AG09309 (cell line): ENCODE measurements around the gene RAPGEF2.

Experiments
- DNase-seq: peaks from one replicate; pipeline ENCODE4 v3.0.0-alpha.2; 2010; ENCODE audit warnings: low read depth
- H3K4me3 ChIP-seq: 2 replicates; pipeline ENCODE4 v1.5.1; 2011; ENCODE audit warnings: mild to moderate bottlenecking, low read depth, low read length, moderate library complexity; ENCODE audit not compliant: control insufficient read depth
- TF ChIP-seq, protein P1 (sequence below): IDR thresholded peaks from 2 replicates; pipeline ENCODE4 v1.5.1; 2011; ENCODE audit warnings: mild to moderate bottlenecking, low read depth, low read length, inconsistent platforms; ENCODE audit not compliant: insufficient read depth, control insufficient read depth; ENCODE audit errors: missing control alignments

RAPGEF2 gene

DNA sequence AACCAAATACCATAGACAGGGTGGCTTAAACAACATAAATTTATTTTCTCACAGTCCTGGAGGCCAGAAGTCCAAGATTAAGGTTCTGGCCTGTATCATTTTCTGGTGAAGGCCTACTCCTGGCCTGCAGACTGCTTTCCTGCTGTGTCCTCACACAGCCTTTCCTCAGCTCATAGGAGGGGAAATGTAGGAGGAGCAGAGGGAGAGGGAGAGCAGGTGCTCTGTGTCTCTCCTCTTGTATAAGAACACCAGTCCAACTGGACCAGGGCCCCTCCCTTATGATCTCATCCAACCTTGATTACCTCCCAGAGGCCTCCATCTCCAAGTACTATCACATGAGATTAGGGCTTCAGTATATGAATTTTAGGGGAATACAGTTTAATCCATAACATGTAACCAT, 34.3 kb downstream of the RAPGEF2 start:
- no peak for DNase-seq
- no peak overlapping the region for H3K4me3 ChIP-seq
- TF ChIP-seq, protein P1, sequence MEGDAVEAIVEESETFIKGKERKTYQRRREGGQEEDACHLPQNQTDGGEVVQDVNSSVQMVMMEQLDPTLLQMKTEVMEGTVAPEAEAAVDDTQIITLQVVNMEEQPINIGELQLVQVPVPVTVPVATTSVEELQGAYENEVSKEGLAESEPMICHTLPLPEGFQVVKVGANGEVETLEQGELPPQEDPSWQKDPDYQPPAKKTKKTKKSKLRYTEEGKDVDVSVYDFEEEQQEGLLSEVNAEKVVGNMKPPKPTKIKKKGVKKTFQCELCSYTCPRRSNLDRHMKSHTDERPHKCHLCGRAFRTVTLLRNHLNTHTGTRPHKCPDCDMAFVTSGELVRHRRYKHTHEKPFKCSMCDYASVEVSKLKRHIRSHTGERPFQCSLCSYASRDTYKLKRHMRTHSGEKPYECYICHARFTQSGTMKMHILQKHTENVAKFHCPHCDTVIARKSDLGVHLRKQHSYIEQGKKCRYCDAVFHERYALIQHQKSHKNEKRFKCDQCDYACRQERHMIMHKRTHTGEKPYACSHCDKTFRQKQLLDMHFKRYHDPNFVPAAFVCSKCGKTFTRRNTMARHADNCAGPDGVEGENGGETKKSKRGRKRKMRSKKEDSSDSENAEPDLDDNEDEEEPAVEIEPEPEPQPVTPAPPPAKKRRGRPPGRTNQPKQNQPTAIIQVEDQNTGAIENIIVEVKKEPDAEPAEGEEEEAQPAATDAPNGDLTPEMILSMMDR, result no peak

DNA sequence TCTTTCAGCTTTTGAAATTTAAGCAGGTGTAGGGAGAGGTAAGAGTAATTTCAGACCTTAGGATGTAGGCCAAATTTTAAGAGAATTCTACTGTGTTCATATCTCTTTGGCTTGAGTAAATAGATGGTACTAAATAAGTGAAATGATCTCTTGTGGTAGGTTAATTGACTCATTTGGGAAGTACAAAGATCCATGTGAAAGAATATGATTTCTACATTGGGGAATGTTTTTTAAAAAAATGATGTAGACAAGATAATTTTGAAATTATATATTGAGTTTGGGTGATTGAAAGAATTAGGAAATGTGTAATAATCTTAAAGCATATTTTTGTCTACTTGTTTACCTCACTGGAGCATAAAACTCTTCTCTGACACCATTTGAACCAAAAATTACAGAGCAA, 35.6 kb downstream of the RAPGEF2 start:
- no peak for DNase-seq
- H3K4me3 ChIP-seq, result no peak overlapping the region
- TF ChIP-seq, protein P1, result no peak

DNA sequence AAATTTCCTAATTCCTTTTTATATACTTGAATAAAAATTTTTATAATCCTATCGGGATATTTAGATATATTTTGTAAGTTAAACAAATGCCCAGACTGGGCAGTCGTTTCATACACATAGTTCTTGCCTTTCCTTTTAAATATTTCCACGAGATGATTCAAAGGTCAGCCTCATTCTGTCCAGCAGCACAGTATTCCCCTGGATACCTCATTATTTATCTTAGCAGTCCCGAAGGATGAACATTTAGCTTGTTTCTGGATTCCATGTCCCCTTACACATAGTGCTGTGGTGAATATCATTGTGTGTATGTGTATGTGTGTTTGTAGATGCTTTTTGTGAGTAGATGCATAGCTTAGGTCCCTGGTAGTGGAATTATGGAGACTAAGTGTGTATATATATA, 38.3 kb downstream of the RAPGEF2 start:
- TF ChIP-seq, protein P1, result no peak
- H3K4me3 ChIP-seq, result no peak overlapping the region
- no peak for DNase-seq

DNA sequence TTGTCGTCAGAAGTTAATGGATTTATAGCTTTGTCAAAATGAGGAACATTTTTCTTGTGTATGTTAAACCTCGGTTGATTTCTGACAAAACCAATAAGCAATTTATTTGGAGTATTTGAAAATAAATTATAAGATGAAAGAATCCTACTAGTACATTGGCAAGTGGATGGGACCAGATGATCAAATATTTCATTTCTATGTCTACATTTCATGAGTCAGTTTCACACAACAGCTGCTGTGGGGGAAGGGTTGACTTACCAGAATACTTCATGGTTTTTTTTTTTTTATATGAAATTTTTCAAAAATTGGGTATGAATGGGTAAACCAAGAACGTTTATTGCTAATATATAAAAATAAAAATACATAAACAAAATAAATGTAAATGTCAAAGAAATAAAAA, 39.4 kb downstream of the RAPGEF2 start:
- TF ChIP-seq, protein P1, result no peak
- no peak for DNase-seq
- H3K4me3 ChIP-seq, result no peak overlapping the region

DNA sequence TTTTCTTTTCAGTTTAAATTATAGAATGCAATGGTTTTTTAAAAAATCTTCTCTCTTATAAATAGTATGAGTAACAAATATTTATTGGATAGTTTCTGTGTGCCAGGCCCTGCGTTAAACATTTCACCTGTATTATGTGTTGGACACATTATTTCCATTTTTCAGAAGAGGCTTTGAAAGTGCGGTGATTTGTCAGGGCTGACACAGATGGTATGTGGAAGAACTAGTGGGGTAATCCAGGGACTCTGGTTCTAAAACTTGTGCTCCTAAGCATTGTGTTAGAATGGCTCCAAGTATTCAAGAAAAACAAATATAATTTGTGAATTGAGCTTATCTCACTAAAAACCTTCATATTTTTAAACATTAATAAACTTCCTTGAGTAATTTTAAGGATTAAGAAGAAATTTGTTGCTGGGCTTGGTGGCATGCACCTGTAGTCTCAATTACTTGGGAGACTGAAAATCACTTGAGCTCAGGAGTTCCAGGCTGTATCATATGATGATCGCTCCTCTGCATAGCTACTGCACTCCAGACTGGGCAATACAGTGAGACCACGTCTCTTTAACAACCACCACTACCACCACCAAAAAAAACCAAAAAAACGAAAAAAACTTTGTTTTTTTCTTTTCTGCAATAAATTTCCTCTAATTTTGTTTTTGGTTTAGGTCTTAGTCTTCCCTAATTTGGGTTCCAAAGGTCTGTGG, 40.0 kb downstream of the RAPGEF2 start:
- TF ChIP-seq, protein P1, result no peak
- H3K4me3 ChIP-seq, result no peak overlapping the region
- no peak for DNase-seq

DNA sequence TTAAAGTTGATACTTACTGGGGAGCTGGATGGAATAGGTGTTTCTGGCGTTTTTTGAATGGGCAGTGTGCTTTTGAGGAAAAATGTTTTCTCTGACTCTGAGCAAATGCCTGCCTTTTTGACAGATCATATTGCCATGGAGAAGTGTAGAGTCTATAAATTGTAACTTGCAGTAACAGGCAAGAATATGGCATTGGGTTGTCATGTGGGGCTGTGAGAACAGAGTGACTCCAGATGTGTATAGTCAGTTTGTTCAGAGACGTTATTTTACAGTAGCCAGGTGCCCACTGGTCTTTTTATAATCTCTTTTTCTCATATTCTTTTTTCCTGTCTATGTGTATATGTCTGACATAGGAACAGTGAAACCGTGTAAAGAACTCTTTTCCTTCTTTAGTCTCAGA, 40.8 kb downstream of the RAPGEF2 start:
- DNase-seq, result no peak
- TF ChIP-seq, protein P1, result no peak

More for the DNA sequence above, 40.8 kb downstream of the RAPGEF2 start:
- H3K4me3 ChIP-seq, result no peak overlapping the region
